Measurements from ENCODE around the gene LRGUK.

DNA sequence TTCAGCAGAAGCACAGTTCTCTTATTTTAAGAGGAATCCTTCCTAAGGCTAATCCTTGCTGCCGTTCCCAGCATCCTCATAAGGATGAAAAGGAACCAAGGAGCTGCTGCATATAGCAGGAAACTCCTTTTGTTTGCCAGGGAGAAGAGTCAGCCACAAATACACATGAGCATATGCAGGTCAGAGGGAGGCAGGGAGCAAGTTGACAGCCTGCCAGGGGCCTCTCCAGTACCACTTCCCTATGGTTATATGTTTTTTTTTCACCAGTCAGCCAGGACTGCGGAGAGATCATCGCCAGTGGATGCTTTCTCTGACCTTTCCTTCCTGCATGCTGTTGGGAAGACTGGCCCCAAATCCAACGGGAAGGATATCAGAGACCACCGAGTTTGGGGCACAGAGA, 149.8 kb downstream of the LRGUK start:
- TF ChIP-seq, protein P1, sequence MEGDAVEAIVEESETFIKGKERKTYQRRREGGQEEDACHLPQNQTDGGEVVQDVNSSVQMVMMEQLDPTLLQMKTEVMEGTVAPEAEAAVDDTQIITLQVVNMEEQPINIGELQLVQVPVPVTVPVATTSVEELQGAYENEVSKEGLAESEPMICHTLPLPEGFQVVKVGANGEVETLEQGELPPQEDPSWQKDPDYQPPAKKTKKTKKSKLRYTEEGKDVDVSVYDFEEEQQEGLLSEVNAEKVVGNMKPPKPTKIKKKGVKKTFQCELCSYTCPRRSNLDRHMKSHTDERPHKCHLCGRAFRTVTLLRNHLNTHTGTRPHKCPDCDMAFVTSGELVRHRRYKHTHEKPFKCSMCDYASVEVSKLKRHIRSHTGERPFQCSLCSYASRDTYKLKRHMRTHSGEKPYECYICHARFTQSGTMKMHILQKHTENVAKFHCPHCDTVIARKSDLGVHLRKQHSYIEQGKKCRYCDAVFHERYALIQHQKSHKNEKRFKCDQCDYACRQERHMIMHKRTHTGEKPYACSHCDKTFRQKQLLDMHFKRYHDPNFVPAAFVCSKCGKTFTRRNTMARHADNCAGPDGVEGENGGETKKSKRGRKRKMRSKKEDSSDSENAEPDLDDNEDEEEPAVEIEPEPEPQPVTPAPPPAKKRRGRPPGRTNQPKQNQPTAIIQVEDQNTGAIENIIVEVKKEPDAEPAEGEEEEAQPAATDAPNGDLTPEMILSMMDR (IDR thresholded peaks at IDR 0.05; ENCODE audit: extremely low read depth in 1 of 2, insufficient read depth in 1 of 2, low read depth in 1 of 2, low read length in 2 of 2): no peak
- TF ChIP-seq POLR2AphosphoS5 (IDR thresholded peaks at IDR 0.05; ENCODE audit: insufficient read depth, low read depth, low read length) (no peak), EZH2 (IDR thresholded peaks at IDR 0.05; ENCODE audit: borderline replicate concordance, low read depth, low read length, severe bottlenecking) (no peak)
